ENCODE measurements around the gene TMEM203.

- TF ChIP-seq CTCF (IDR thresholded peaks at IDR 0.05; ENCODE audit: low read depth, low read length): no peak
- TF ChIP-seq POLR2A (IDR thresholded peaks at IDR 0.05; ENCODE audit: extremely low read depth, insufficient read length): no peak
- no peak for TF ChIP-seq MAX (IDR thresholded peaks at IDR 0.05; ENCODE audit: low read depth, low read length)
- TF ChIP-seq MYC (IDR thresholded peaks at IDR 0.05; ENCODE audit: low read depth, low read length): no peak
These were observed 29.4 kb upstream of the TMEM203 start for GRCh38 chr9:137234758-137235423.
